Sigmoid colon (tissue), 3 donors: ENCODE measurements around the gene TAOK3.

Source experiments
- CTCF ChIP-seq, 4 experiments: fragments of 450-650 bp in 3 of 4; fragments of 200-600 bp in 1 of 4; IDR thresholded peaks; one replicate each; pipeline ENCODE4 v1.5.1; 2016 to 2019; ENCODE audit warnings: antibody characterized with exemption in 4 of 4, mild to moderate bottlenecking in 3 of 4, moderate library complexity in 2 of 4
- POLR2A ChIP-seq, 2 donors: fragments of 450-650 bp; IDR thresholded peaks; one replicate each; pipeline ENCODE4 v1.6.1; 2016; ENCODE audit warnings: antibody characterized with exemption in 2 of 2, mild to moderate bottlenecking in 2 of 2, moderate library complexity in 2 of 2

- TF ChIP-seq POLR2A (IDR thresholded peaks at IDR 0.05) (no peak), CTCF (IDR thresholded peaks at IDR 0.05) (no peak)
These were observed 2.2 kb upstream of the TAOK3 start for GRCh38 chr12:118374909-118375308.
